ENCODE results near the gene HECTD4.
"Not testable (repeated sequence)": the region's sequence is repeated elsewhere in the genome, so short reads cannot be mapped to it uniquely, and the experiment has no call there.

Gene HECTD4

DNA sequence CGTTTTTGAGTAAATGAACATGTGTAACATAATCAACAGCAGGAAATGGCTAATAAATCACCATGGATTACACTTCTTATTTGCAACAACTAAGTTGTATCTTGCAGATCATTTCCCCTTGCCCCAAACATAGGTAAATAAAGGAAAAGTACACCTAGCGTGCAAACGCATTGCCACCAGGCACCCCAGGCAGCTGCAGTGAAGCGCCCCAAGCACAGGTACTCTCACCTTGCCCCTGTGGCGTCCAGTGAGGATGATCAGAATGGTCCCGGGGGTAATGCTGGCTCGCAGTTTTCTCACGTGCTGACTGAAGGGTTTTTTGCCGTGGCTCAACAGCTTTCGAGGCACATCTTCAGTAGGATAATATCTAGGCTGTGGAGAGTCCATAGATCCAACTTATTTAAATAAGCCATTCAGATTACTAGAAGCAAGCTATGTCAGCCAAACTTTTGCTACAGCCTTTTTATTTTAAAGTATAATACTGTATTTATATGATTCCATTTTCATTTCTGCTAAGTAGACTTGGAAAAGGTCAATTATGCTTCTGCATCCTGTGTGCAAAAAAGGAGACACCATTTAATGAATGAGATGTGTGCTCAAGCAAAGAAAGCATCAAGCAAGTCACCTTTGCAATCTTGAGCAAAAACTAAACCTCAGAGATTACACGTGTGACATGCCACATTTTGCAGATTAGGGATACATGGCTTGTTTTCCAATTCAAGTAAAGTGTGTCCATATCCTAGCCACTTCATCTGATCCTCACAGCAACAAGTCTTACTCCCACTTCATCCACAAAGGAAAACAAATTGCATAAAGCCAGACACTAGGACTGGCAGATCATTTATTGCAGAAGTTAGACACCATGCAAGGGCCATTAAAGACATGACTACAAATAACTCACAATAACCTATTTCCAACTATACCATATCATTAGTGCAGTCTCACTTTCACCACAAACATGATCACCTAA, 24.6 kb upstream of the HECTD4 start:
- DNase-seq (ENCODE audit: low read depth in 2 of 2), result no peak

DNA sequence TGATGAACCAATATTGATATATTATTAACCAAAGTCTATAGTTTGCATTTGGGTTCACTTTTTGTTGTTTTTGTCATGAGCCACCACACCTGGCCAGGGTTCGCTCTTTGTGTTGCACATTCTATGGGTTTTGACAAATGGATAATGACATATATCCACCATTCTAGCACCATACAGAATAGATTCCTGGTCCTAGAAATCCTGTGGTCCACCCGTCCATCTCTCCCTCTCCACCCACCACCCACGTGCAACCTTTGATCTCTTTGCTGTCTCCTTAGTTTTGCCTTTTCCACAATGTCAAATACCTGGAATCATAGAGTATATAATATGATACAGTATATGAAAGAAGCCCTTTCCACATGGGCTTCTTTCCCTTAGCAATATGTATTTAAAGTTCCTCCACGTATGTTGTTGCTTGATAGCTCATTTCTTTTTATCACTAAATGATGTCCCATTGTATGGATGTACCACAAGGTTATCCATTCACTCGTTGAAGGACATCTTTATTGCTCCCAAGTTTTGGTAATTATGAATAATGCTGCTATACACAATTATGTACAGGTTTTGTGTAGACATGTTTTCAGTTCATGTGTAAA, 19.8 kb upstream of the HECTD4 start:
- DNase-seq (ENCODE audit: low read depth in 2 of 2), result no peak

DNA sequence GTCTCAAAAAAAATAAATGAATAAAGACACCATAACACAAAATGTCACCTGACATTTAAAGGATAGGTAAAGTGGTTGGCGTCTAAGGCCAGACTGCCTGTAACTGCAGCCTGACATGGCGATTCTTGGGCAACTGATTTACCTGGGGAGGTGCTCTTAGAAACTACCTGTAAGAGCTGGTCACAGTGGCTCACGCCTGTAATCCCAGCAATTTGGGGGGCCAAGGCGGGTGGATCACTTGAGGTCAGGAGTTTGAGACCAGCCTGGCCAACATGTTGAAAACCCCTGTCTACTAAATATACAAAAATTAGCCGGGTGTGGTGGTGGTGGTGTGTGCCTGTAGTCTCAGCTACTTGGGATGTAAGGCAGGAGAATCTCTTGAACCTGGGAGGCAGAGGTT, 18.8 kb upstream of the HECTD4 start:
- no peak for DNase-seq (ENCODE audit: low read depth in 2 of 2)

DNA sequence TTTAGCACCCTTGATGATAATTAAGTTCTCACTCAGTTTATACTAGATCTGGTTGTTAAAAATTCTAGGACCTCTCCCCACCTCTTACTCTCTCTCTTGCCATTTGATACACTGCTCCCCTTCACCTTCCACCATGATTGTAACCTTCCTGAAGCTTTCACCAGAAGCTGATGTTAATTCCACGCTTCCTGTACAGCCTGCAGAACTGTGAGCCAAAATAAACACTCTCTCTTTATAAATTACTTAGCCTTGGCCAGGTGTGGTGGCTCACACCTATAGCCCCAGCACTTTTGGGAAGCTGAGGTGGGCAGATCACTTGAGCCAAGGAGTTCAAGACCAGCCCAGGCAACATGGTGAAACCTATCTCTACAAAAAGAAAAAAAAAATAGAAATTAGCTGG, 11.1 kb upstream of the HECTD4 start:
- DNase-seq (ENCODE audit: low read depth in 2 of 2), result no peak

DNA sequence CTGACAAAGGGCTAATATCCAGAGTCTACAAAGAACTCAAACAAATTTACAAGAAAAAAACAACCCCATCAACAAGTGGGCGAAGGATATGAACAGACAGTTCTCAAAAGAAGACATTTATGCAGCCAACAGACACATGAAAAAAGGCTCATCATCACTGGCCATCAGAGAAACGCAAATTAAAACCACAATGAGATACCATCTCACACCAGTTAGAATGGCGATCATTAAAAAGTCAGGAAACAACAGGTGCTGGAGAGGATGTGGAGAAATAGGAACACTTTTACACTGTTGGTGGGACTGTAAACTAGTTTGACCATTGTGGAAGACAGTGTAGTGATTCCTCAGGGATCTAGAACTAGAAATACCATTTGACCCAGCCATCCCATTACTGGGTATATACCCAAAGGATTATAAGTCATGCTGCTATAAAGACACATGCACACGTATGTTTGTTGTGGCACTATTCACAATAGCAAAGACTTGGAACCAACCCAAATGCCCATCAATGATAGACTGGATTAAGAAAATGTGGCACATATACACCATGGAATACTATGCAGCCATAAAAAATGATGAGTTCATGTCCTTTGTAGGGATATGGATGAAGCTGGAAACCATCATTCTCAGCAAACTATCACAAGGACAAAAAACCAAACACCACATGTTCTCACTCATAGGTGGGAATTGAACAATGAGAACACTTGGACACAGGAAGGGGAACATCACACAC, 7.9 kb upstream of the HECTD4 start:
- DNase-seq (ENCODE audit: low read depth in 2 of 2), result not testable (repeated sequence)

DNA sequence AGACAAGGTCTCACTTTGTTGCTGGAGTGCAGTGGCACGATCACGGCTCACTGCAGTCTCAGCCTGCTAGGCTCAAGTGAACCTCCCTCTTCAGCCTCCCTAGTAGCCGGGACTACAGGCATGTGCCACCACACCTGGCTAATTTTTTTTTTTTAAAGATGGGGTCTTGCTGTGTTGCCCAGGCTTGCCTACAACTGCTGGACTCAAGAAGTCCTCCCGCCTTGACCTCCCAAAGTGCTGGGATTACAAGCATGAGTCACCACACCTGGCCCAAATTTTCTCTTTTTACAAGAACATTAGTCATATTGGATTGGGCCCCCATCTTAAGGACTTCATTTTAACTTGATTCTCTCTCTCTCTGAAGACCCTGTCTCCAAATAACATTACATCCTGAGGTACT, 7.0 kb upstream of the HECTD4 start:
- DNase-seq (ENCODE audit: low read depth in 2 of 2), result no peak

DNA sequence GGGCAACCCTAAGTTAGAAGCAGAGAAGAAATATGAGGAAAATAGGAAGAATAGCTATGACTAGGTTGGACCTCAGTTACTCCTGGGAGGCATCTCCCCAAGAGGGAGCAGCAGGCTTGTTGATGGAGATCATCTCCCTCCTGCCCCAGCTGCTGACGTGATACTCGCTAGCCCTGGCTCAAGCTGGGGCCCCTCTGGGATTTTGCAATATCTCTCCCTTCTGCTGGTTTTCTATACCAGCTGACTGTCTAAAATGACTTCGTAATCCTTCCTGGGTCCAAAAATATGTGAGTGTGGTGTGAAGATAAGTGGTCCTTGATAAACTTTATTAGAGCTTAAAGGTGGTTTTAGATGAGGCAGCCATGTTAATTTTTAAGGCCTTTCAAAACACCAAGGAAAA, 4.5 kb upstream of the HECTD4 start:
- DNase-seq (ENCODE audit: low read depth in 2 of 2), result no peak

DNA sequence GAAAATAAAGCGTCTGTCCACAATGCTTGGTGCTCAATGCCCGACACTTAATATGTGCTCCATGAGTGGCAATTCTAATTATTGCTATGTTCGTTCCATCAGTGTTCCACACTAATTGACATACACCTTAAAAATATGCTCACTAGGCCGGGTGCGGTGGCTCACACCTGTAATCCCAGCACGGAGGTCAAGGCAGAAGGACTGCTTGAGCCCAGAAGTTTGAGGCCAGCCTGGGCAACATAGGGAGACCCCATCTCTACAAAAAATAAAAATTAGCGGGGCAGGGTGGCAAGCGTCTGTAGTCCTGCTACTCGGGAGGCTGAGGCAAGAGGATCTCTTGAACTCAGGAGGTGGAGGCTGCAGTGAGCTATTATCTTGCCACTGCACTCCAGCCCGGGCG, 635 bp upstream of the HECTD4 start:
- no peak for DNase-seq (ENCODE audit: low read depth in 2 of 2)

DNA sequence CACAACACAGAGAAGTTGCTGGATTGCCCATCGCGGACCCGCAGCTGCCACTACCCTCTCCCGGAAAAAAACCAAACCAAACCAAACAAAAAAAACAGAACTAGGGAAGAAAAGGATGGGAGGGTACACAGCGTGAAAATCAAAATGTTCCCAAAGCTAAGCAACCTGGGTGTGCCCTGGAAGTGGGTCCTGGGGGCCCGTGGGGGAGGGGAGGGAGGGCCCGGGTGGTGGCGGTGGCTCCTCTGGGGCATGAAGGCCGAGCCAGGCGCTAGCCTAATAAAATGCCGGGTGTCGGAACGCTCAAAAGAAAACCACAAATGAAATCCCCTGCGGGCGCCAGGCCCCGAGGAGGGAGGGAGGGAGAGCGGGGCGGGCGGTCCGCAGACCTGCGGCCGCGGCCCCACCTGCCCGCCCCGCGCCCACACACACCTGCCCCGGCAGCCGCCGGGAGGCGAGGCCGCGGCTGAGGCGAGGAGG, 787 bp downstream of the HECTD4 start:
- DNase-seq (ENCODE audit: low read depth in 2 of 2), result peak in 1 of 2 donors; percentile 15

DNA sequence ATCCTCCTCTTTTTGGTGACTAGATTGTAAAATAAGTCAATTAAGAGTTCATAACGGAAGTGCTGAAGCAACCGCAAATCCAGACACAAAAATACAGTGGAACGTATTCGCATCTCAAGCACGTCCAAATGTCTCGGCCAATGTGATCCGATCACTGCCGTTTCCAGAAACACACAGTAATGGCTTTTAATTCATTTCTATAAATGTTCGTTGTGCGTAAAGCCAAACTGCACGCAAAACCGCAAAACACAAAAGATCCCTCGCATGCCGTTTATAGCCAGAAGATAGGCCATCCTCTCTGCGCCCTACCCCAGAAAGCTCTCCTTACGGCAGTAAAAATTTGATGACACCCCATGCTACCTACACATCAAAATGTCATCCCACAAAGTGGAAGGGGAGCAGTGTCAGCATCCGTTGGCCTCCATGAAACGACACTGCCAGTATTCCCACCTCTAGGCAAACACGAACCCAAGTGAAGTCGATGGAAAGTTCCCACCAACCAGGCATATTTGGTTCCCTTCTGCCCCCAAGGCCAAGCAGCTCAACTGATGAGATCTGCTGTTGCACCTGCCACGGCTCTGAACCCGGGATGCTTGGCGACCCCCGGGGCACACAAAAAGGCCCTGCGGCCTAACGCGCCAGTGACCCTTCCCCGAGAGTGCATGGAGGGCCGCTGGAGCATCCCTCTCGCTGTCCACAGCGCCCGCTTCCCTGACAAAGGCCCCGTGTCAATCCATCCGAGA, 1.4 kb downstream of the HECTD4 start:
- DNase-seq (ENCODE audit: low read depth in 2 of 2), result no peak

DNA sequence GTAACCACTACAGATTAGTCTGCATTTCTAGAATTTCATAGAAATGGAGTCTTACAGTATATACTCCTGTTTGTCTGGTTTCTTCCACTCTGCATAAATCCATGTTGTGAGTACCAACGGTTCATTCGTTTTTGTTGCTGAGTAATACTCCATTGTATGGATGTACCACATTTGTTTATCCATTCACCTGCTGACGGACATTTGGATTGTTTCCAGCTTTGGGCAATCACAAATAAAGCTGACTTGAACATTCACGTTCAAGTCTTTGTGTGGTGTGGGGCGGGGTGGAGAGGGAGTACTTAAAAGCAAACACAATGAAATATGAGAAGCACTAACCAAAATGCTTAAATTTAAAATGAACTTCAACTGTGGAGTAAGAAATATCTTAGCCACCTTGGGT, 7.1 kb downstream of the HECTD4 start:
- no peak for DNase-seq (ENCODE audit: low read depth in 2 of 2)

DNA sequence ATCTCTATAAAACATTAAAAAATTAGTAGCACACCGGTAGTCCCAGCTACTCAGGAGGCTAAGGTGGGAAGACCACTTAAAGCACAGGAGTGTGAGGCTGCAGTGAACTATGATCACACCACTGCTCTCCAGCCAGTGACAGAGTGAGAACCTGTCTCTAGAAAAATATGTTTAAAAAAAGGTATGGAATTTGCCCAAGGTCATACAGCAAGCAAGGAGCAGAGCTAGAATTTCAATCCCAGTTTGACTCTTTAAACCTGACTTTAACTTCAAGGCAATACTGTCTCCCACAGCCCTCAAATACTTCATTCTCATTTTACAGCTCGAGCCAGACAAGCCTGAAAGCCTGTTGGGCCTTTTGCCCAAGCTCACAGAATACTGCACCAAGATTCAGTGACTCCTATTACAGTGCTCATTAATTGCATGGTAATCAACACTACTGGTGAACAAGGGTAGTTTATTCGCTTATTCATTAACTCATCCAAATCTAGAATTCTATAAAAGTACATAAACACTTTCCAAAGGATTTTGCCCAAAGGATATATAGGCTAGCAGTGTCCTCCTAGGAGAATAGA, 8.0 kb downstream of the HECTD4 start:
- DNase-seq (ENCODE audit: low read depth in 2 of 2), result no peak

DNA sequence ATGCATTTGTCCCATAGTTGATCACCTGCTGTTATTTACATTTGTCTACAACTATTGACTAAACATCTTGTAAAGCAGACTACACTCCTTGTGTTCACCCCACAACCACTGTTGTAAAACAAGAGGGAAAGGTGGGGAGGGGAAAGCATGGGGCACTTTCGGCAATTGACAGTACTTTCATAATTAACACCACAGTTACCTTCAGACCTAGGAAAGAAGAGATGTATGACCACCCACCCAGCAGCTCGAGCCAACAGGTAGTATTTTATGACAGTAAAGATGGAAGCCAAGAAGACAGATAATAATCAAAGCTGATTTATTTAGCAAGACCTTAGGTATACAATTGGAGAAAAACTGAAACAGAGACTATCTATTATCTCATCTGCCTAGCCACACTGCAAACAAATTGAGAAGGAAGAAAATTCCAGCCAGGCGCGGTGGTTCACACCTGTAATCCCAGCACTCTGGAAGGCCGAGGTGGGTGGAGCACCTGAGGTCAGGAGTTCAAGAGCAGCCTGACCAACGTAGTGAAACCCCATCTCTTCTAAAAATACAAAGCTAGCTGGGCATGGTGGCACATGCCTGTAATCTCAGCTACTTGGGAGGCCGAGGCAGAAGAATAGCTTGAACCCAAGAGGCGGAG, 11.2 kb downstream of the HECTD4 start:
- no peak for DNase-seq (ENCODE audit: low read depth in 2 of 2)

DNA sequence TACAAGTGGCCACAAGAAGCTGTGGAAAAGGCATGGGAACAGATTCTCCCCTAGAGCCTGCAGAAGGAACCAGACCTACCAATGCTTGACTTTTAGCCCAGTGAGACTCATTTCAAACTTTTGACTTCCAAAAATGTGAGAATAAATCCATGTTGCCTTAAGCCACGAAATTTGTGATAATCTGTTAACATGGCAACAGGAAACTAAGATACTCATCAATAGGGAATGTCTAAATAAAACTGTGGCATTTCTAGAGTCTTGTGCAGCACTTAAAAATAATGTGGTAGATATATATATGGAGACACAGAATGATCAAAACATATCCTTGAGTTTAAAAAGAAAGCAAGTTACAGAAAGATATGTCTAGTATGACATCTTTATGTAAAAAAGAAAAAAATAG, 12.0 kb downstream of the HECTD4 start:
- no peak for DNase-seq (ENCODE audit: low read depth in 2 of 2)

DNA sequence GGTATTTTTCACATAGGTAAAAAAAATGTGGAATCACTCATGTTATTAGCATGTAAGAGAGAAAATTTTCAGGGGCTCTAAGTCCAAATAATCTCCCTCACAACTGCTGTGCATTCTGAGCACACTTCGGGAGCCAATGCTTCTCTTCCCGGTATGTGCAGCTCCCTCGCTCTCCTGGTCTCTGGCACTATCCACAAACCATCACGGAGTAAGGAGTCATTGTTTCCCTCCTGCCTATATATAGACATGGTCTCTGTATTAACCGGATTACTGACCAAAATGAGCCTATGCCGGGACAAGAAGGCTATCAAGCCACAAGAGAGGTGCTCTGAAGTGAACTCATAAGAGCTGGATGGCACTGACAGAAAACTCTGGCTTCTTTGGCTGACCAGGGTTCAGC, 13.4 kb downstream of the HECTD4 start:
- no peak for DNase-seq (ENCODE audit: low read depth in 2 of 2)

DNA sequence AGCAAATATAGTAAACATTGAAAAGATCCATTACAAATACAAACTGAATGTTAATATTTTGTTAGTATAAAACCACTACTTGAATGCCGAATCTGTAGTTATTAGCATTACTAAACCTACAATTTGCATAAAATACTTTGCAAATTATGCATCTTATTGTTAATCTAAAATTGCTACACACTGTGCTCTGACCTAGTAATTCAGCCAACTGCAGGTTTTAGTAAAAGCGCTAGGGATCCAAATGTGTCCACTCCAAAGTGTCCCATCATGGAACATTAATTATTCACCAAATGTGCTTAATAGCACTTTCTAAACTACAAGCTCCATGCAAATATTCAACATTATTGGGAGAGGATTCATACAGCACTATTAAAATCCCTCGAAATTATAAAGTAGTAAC, 14.3 kb downstream of the HECTD4 start:
- DNase-seq (ENCODE audit: low read depth in 2 of 2), result no peak

DNA sequence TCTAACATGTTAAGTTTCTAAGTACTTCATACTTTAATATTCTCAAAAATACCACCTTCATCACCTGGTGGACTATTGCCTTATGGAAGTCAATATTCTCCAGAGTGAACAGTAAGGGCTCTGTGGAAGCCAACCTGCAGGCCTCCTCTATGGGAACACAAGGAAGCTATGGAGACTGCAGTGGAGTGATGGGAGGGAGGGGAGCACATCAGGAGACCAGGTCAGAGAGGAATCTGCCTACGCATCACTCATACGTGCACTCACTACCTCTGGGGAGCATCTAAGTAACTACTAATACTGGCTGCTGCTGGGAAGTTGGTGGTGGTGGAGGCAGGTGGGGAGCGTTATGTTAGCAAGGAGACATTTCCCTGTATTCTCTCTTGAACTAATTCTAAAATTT, 19.9 kb downstream of the HECTD4 start:
- DNase-seq (ENCODE audit: low read depth in 2 of 2), result no peak

DNA sequence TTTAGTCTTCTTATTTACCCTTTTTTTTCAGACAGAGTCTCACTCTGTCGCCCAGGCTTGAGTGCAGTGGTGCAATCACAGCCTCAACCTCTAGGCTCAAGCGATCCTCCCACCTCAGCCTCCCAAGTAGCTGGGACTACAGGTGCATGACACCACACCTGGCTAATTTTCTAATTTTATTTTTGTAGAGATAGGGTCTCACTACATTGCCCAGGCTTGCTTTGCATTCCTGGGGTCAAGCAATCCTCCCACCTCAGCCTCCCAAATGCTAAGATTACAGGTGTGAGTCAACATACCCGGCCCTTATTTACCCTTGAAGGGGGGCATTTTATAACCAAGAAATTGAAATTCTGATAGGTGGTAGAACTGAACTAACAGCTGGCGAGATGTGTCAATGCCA, 21.0 kb downstream of the HECTD4 start:
- DNase-seq (ENCODE audit: low read depth in 2 of 2), result no peak

DNA sequence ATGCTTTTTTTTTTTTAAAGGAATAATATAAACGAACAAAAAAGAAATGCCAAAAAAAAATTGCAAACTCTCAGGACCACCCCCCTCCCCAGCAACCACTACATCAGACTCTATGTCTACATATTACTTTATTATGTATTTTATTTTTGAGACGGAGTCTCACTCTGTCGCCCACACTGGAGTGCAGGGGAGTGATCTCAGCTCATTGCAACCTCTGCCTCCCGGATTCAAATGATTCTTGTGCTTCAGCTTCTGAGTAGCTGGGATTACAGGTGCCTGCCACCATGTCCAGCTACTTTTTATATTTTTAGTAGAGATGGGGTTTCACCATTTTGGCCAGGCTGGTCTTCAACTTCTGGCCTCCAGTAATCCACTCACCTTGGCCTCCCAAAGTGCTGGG, 22.9 kb downstream of the HECTD4 start:
- no peak for DNase-seq (ENCODE audit: low read depth in 2 of 2)

DNA sequence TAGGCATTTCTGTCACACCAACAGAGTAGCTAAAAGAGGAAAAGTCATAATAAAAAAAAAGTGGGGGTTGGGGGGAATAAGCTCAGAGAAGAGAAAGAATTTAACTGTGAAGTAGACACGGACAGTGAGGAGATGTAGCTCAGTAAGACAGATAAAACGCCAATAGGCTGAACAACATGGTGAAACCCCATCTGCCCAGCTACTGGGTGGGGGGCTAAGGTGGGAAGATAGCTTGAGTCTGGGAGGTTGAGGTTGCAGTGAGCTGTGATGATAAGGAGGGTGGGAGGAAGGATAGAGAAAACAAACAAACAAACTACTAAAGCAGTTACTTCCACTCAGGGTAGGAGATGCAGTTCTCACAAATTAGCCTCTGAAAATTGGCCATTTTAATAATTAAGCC, 25.0 kb downstream of the HECTD4 start:
- no peak for DNase-seq (ENCODE audit: low read depth in 2 of 2)

DNA sequence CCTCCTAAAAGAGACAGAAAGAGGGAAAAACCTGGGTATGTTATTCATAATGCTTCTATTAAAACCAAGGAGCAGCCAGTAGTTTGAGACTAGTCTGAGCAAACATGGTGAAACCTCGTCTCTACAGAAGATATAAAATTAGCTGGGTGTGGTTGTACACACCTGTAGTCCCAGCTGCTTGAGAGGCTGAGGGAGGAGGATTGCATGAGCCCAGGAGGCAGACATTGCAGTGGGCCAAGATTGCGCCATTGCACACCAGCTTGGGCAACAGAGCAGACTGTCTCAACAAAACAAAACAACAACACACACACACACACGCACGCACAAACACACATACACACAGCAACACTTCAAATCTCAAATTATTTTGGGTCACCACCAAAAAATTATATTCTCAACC, 27.8 kb downstream of the HECTD4 start:
- no peak for DNase-seq (ENCODE audit: low read depth in 2 of 2)
